ENCODE data around the gene GRK7. TPM values are rescaled to one million over a fixed set of nuclear protein-coding genes. Genes with fewer than 3 reads are reported as not detected.
"Not testable (repeated sequence)": the region's sequence is repeated elsewhere in the genome, so short reads cannot be mapped to it uniquely, and the experiment has no call there.

The GRK7 gene
- total and polyA plus RNA-seq, 12 donors, result 0.03 to 0.07 TPM; not detected in 10

DNA sequence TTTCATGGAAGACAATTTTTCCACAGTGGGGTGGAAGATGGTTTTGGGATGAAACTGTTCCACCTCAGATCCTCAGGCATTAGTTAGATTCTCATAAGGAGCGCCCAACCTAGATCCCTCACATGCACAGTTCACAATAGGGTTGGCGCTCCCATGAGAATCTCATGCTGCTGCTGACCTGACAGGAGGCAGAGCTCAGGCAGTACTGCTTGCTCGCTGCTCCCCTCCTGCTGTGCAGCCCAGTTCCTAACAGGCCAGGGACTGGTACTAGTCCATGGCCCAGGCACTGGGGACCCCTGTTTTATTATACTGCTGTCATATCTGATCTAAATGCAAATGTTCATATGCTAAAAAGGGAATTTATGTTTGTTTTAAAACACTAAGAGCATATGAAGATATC, 9.8 kb upstream of the GRK7 start:
- WGBS, 2 donors, result 90 to 93% methylated on average over 3 of the region's 3 CpGs
- DNase-seq (no peak), ATAC-seq (no peak)
- H3K36me3 ChIP-seq, result peaks cover 0 to 53% (median 0%) of the 10 kb centered on the region in 9 donors
- no peaks in the 10 kb centered on the region for H3K9me3 ChIP-seq
- no peaks in the 10 kb centered on the region for H3K27me3 ChIP-seq
- intact Hi-C loops (cut with DNase I), result no loop called here
- TF ChIP-seq, protein P1, sequence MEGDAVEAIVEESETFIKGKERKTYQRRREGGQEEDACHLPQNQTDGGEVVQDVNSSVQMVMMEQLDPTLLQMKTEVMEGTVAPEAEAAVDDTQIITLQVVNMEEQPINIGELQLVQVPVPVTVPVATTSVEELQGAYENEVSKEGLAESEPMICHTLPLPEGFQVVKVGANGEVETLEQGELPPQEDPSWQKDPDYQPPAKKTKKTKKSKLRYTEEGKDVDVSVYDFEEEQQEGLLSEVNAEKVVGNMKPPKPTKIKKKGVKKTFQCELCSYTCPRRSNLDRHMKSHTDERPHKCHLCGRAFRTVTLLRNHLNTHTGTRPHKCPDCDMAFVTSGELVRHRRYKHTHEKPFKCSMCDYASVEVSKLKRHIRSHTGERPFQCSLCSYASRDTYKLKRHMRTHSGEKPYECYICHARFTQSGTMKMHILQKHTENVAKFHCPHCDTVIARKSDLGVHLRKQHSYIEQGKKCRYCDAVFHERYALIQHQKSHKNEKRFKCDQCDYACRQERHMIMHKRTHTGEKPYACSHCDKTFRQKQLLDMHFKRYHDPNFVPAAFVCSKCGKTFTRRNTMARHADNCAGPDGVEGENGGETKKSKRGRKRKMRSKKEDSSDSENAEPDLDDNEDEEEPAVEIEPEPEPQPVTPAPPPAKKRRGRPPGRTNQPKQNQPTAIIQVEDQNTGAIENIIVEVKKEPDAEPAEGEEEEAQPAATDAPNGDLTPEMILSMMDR (IDR thresholded peaks at IDR 0.05), result no peak
- no peaks in the 10 kb centered on the region for H3K4me1 ChIP-seq
- no peak overlapping the region for H3K4me3 ChIP-seq
- no peak overlapping the region for H3K27ac ChIP-seq

DNA sequence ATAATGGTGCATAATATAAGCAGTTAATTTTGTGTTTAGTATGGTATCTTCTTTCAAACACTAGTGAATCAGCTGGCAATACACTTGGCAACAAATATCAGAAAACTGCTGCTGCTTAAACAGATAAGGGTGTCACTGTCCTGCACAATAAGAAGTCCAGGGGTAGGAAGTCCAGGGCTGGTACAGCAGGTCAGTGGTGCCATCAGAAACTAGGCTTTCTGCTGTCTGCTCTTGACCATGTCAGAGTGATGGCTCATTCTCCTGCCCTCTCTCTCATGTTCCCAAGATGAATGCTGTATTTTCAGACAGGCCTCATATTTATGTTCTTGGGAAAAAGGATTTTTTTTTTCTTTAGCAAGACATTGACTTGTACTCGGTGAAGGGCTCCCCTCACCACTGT, 9.2 kb upstream of the GRK7 start:
- WGBS, 2 donors, result 78 to 83% methylated on average over 1 of the region's 1 CpG
- Histone ChIP-seq H3K36me3 (peaks cover 0 to 47% (median 0%) of the 10 kb centered on the region in 9 donors), H3K9me3 (no peaks in the 10 kb centered on the region), H3K27me3 (no peaks in the 10 kb centered on the region), H3K4me1 (no peaks in the 10 kb centered on the region), H3K4me3 (no peak overlapping the region), H3K27ac (no peak overlapping the region)
- TF ChIP-seq, protein P1 (IDR thresholded peaks at IDR 0.05), result no peak
- DNase-seq (no peak), ATAC-seq (no peak)
- intact Hi-C loops (cut with DNase I), result no loop called here

DNA sequence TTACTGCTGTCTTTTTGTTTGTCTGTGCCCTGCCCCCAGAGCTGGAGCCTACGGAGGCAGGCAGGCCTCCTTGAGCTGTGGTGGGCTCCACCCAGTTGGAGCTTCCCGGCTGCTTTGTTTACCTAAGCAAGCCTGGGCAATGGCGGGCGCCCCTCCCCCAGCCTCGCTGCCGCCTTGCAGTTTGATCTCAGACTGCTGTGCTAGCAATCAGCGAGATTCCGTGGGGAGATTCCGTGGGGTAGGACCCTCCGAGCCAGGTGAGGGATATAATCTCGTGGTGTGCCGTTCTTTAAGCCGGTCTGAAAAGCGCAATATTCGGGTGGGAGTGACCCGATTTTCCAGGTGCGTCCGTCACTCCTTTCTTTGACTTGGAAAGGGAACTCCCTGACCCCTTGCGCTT, 656 bp upstream of the GRK7 start:
- H3K27me3 ChIP-seq; H3K27ac ChIP-seq; DNase-seq; H3K4me3 ChIP-seq; H3K36me3 ChIP-seq; intact Hi-C loops (cut with DNase I); ATAC-seq; H3K9me3 ChIP-seq; H3K4me1 ChIP-seq: not testable (repeated sequence)
- WGBS, 2 donors, result 87 to 93% methylated on average over 13 to 15 of the region's 19 CpGs

DNA sequence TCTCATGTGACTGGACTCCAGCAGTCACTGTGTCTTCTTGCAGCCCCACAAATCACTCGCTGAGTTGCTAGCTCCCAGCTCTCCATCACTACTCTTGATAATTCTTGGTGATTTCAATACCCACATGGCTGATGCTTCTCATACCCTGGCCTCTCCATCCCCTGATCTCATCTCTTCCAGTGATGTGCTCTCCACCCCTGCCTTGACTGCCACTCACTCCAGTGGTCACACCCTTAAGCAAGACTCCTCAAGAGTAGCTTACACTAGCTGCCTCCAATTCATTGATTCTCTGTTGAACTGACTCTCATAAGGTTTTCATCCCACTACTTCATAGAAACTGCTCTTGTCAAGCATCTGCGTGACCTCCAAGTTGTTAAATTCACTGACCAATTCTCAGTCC, 837 bp downstream of the GRK7 start:
- Histone ChIP-seq H3K27ac (no peak overlapping the region), H3K27me3 (no peaks in the 10 kb centered on the region), H3K9me3 (no peaks in the 10 kb centered on the region), H3K4me3 (no peak overlapping the region), H3K4me1 (no peaks in the 10 kb centered on the region), H3K36me3 (no peaks in the 10 kb centered on the region)
- DNase-seq (no peak), ATAC-seq (no peak)
- intact Hi-C loops (cut with DNase I), result no loop called here
- WGBS, 2 donors, result 97 to 98% methylated on average over 2 of the region's 2 CpGs
- TF ChIP-seq, protein P1 (IDR thresholded peaks at IDR 0.05), result no peak

DNA sequence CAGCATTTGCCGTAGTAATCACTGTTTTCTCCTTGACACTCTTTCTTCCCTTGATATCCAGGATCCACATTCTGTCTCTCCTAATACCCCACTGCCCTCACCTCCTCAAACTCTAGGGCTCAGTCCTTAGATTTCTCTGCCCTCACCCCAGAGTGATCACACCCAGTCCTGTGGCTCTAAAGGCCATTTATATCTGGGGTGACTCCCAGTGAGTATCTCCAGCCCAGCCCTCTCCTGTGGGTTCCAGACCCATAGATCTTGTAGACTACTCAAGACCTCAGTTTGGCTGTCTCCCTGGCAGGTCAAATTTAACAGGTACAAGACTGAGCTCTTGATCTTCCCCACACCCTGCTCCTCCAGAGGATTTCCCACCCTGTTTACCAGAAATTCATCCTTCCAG, 1.3 kb downstream of the GRK7 start:
- Histone ChIP-seq H3K27me3 (no peaks in the 10 kb centered on the region), H3K27ac (no peak overlapping the region), H3K4me3 (no peak overlapping the region), H3K9me3 (no peaks in the 10 kb centered on the region), H3K36me3 (no peaks in the 10 kb centered on the region), H3K4me1 (no peaks in the 10 kb centered on the region)
- ATAC-seq, result no peak
- TF ChIP-seq, protein P1 (IDR thresholded peaks at IDR 0.05), result no peak
- intact Hi-C loops (cut with DNase I), result no loop called here
- WGBS, 2 donors, result 91% methylated on average over 1 of the region's 1 CpG
- no peak for DNase-seq

Data from heart right ventricle (tissue), 16 donors.